ENCODE measurements around the gene BRI3.

The BRI3 gene

DNA sequence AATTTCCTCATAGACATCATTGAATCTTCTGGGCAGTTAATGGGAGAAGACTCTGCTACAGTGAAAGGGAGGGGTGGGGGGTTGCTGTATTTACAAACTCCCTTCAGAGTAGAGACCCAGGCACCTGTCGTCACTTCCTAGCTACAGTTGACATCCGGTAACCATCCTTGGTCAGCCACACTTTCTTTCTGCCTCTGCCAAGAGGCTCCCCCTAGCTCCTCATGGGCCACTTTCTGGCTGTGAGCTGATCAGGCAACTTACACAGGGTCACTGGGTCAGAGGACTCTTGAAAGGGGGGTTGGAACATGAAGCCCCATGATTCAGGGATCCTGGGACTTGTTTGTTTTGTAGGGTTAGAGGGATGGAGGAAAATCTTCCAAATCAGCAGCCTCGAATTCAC lies 30.7 kb upstream of the BRI3 start:
- TF ChIP-seq CTCF (IDR thresholded peaks at IDR 0.05; ENCODE audit: borderline replicate concordance, extremely low read depth, low read length, poor library complexity, severe bottlenecking), result no peak
- TF ChIP-seq EZH2 (IDR thresholded peaks at IDR 0.05; ENCODE audit: borderline replicate concordance, low read depth, low read length, severe bottlenecking), result no peak
- H3K9me3 ChIP-seq (ENCODE audit: insufficient read depth, low read length, severe bottlenecking), result no peaks in the 10 kb centered on the region
- H3K27me3 ChIP-seq (ENCODE audit: insufficient read depth, low read length, poor library complexity), result no peaks in the 10 kb centered on the region
- ATAC-seq (ENCODE audit: insufficient read depth, low read depth), result 0 out of 3 replicates have a peak, but pooled peaks have one; percentile 17
- H3K4me3 ChIP-seq (ENCODE audit: low read depth in 1 of 2, low read length in 2 of 2), result peak overlapping the region in 1 of 2 experiments; percentile 98; a peak in 3 of 4 replicates
- peaks cover 49% of the 10 kb centered on the region for H3K4me1 ChIP-seq (ENCODE audit: insufficient read depth, low read length)
- peaks cover 41% of the 10 kb centered on the region for H3K79me2 ChIP-seq (ENCODE audit: insufficient read depth, low read length)
- peak overlapping the region; percentile 95 for H3K4me2 ChIP-seq (ENCODE audit: insufficient read depth, low read length)
- peak overlapping the region; percentile 78 for H3K9ac ChIP-seq (ENCODE audit: low read depth, low read length)
- H4K20me1 ChIP-seq (ENCODE audit: insufficient read depth, low read length), result no peaks in the 10 kb centered on the region; the same call in 1 of the 2 replicates
- H3K36me3 ChIP-seq (ENCODE audit: insufficient read depth, low read length), result no peaks in the 10 kb centered on the region; the same call in 1 of the 2 replicates
- DNase-seq, result peak; percentile 38
- peak overlapping the region; percentile 95 for H2AFZ ChIP-seq (ENCODE audit: low read depth, low read length)
- peak overlapping the region; percentile 81 for H3K27ac ChIP-seq (ENCODE audit: low read length)

GRCh38 chr7:98251231-98251600 lies 30.3 kb upstream of the BRI3 start:
- Histone ChIP-seq H3K9me3 (ENCODE audit: insufficient read depth, low read length, severe bottlenecking) (no peaks in the 10 kb centered on the region), H2AFZ (ENCODE audit: low read depth, low read length) (peak overlapping the region; percentile 95), H3K27me3 (ENCODE audit: insufficient read depth, low read length, poor library complexity) (no peaks in the 10 kb centered on the region), H4K20me1 (ENCODE audit: insufficient read depth, low read length) (peaks cover under 1% of the 10 kb centered on the region; the same call in 1 of the 2 replicates), H3K27ac (ENCODE audit: low read length) (peak overlapping the region; percentile 81), H3K4me1 (ENCODE audit: insufficient read depth, low read length) (peaks cover 49% of the 10 kb centered on the region), H3K36me3 (ENCODE audit: insufficient read depth, low read length) (peaks cover under 1% of the 10 kb centered on the region), H3K4me2 (ENCODE audit: insufficient read depth, low read length) (peak overlapping the region; percentile 95), H3K79me2 (ENCODE audit: insufficient read depth, low read length) (peaks cover 41% of the 10 kb centered on the region), H3K4me3 (ENCODE audit: low read depth in 1 of 2, low read length in 2 of 2) (peak overlapping the region; percentile 73 to 98), H3K9ac (ENCODE audit: low read depth, low read length) (peak overlapping the region; percentile 78)
- ATAC-seq (ENCODE audit: insufficient read depth, low read depth) (peak; percentile 38), DNase-seq (peak; percentile 42)
- TF ChIP-seq CTCF (IDR thresholded peaks at IDR 0.05; ENCODE audit: borderline replicate concordance, extremely low read depth, low read length, poor library complexity, severe bottlenecking) (no peak), EZH2 (IDR thresholded peaks at IDR 0.05; ENCODE audit: borderline replicate concordance, low read depth, low read length, severe bottlenecking) (no peak)

GRCh38 chr7:98251601-98252424 lies 29.7 kb upstream of the BRI3 start, which contains the start of gene TECPR1:
TSS of gene TECPR1 (minus strand) at chr7:98252232. CDS start at chr7:98246146, 6,086 bp downstream.
- Histone ChIP-seq H3K4me1 (ENCODE audit: insufficient read depth, low read length) (peaks cover 49% of the 10 kb centered on the region), H3K27ac (ENCODE audit: low read length) (peak within 1 kb of the TSS; percentile 81), H3K36me3 (ENCODE audit: insufficient read depth, low read length) (peaks cover 6% of the 10 kb centered on the region), H3K4me2 (ENCODE audit: insufficient read depth, low read length) (peak within 1 kb of the TSS; percentile 95), H3K79me2 (ENCODE audit: insufficient read depth, low read length) (peaks cover 41% of the 10 kb centered on the region), H3K4me3 (ENCODE audit: low read depth in 1 of 2, low read length in 2 of 2) (peak within 1 kb of the TSS; percentile 73 to 98), H2AFZ (ENCODE audit: low read depth, low read length) (peak within 1 kb of the TSS; percentile 95), H4K20me1 (ENCODE audit: insufficient read depth, low read length) (peaks cover 3% of the 10 kb centered on the region; the same call in 1 of the 2 replicates), H3K27me3 (ENCODE audit: insufficient read depth, low read length, poor library complexity) (no peaks in the 10 kb centered on the region), H3K9me3 (ENCODE audit: insufficient read depth, low read length, severe bottlenecking) (no peaks in the 10 kb centered on the region), H3K9ac (ENCODE audit: low read depth, low read length) (peak within 1 kb of the TSS; percentile 78)
- ATAC-seq (ENCODE audit: insufficient read depth, low read depth), result peak; percentile 95
- TF ChIP-seq CTCF (IDR thresholded peaks at IDR 0.05; ENCODE audit: borderline replicate concordance, extremely low read depth, low read length, poor library complexity, severe bottlenecking) (no peak), EZH2 (IDR thresholded peaks at IDR 0.05; ENCODE audit: borderline replicate concordance, low read depth, low read length, severe bottlenecking) (no peak)
- DNase-seq, result peak; percentile 83
